Stimulated activated effector memory CD8-positive, alpha-beta T cell treated with anti-CD3 and anti-CD28 coated beads, Interleukin-12 subunit alpha, Interleukin-12 subunit beta, amount 100 ng/mL, for 72 hours (primary cell): Measurements from ENCODE around the gene MPV17.
A peak's percentile ranks its signal among the peaks of the same experiment; 100 is the strongest.
"Not testable (repeated sequence)": the region's sequence is repeated elsewhere in the genome, so short reads cannot be mapped to it uniquely, and the experiment has no call there.

Experiments used
- ATAC-seq: fragments of 150-1000 bp; cut with Tn5 transposase; 2 replicates; pipeline ENCODE4 v1.10.0; 2021
- DNase-seq, 2 donors: peaks; one replicate each; pipeline ENCODE4 v3.0.0; 2021 to 2022; ENCODE audit warnings: low spot score in 2 of 2
- H3K27ac Mint-ChIP-seq: one replicate; pipeline ENCODE4 v1.8.0; 2022; ENCODE audit warnings: mild to moderate bottlenecking, mixed read lengths
- H3K36me3 Mint-ChIP-seq: one replicate; pipeline ENCODE4 v1.8.0; 2022; ENCODE audit warnings: mild to moderate bottlenecking, mixed read lengths
- H3K4me1 Mint-ChIP-seq: one replicate; pipeline ENCODE4 v1.8.0; 2022; ENCODE audit warnings: mixed read lengths
- H3K4me3 Mint-ChIP-seq: one replicate; pipeline ENCODE4 v1.8.0; 2022; ENCODE audit warnings: mild to moderate bottlenecking, mixed read lengths
- H3K9me3 Mint-ChIP-seq: one replicate; pipeline ENCODE4 v1.8.0; 2022; ENCODE audit warnings: mixed read lengths

Gene MPV17

GRCh38 chr2:27350106-27350693 lies 27.3 kb upstream of the MPV17 start:
- peaks cover 26% of the 10 kb centered on the region for H3K4me1 Mint-ChIP-seq

GRCh38 chr2:27347641-27348040 lies 24.7 kb upstream of the MPV17 start:
- peak overlapping the region; percentile 40 for H3K27ac Mint-ChIP-seq
- no peaks in the 10 kb centered on the region for H3K9me3 Mint-ChIP-seq
- peaks cover 26% of the 10 kb centered on the region for H3K4me1 Mint-ChIP-seq
- ATAC-seq (no peak), DNase-seq (no peak)
- no peak overlapping the region for H3K4me3 Mint-ChIP-seq
- H3K36me3 Mint-ChIP-seq, result peaks cover 52% of the 10 kb centered on the region

More at GRCh38 chr2:27350106-27350693, 27.3 kb upstream of the MPV17 start:
- DNase-seq (no peak), ATAC-seq (no peak)
- Mint-ChIP-seq H3K27ac (no peak overlapping the region), H3K4me3 (no peak overlapping the region), H3K36me3 (peaks cover 50% of the 10 kb centered on the region), H3K9me3 (no peaks in the 10 kb centered on the region)

- H3K27ac Mint-ChIP-seq, result peak overlapping the region; percentile 53
- peaks cover 89% of the 10 kb centered on the region for H3K36me3 Mint-ChIP-seq
- no peak for ATAC-seq
- DNase-seq, result no peak
- no peaks in the 10 kb centered on the region for H3K9me3 Mint-ChIP-seq
- H3K4me1 Mint-ChIP-seq, result no peaks in the 10 kb centered on the region
- no peak overlapping the region for H3K4me3 Mint-ChIP-seq
Measured at GRCh38 chr2:27336173-27336572, 13.3 kb upstream of the MPV17 start.

- Mint-ChIP-seq H3K4me1 (no peaks in the 10 kb centered on the region), H3K36me3 (peaks cover 89% of the 10 kb centered on the region), H3K27ac (peak overlapping the region; percentile 53), H3K9me3 (no peaks in the 10 kb centered on the region), H3K4me3 (no peak overlapping the region)
- ATAC-seq, result no peak
- DNase-seq, result no peak
Measured at GRCh38 chr2:27335311-27335710, 12.4 kb upstream of the MPV17 start.

GRCh38 chr2:27324720-27325119 lies 1.8 kb upstream of the MPV17 start:
- DNase-seq (no peak), ATAC-seq (no peak)
- H3K27ac Mint-ChIP-seq, result no peak overlapping the region
- no peak overlapping the region for H3K4me3 Mint-ChIP-seq
- H3K36me3 Mint-ChIP-seq, result peaks cover 43% of the 10 kb centered on the region
- no peaks in the 10 kb centered on the region for H3K9me3 Mint-ChIP-seq
- H3K4me1 Mint-ChIP-seq, result peaks cover 20% of the 10 kb centered on the region

- Mint-ChIP-seq H3K4me3 (peak overlapping the region; percentile 99), H3K4me1 (peaks cover 20% of the 10 kb centered on the region), H3K36me3 (peaks cover 33% of the 10 kb centered on the region), H3K9me3 (no peaks in the 10 kb centered on the region), H3K27ac (peak overlapping the region; percentile 99)
- ATAC-seq, result no peak
- DNase-seq, result no peak
Measured at GRCh38 chr2:27323596-27324285, 844 bp upstream of the MPV17 start.

GRCh38 chr2:27322301-27322765 lies 564 bp downstream of the MPV17 start:
- H3K27ac Mint-ChIP-seq, result peak overlapping the region; percentile 99
- DNase-seq (peak in 1 of 2 donors; percentile 60), ATAC-seq (peak; percentile 38)
- no peaks in the 10 kb centered on the region for H3K9me3 Mint-ChIP-seq
- peaks cover 20% of the 10 kb centered on the region for H3K4me1 Mint-ChIP-seq
- H3K36me3 Mint-ChIP-seq, result peaks cover 19% of the 10 kb centered on the region
- peak overlapping the region; percentile 99 for H3K4me3 Mint-ChIP-seq

GRCh38 chr2:27320958-27321543 lies 1.8 kb downstream of the MPV17 start:
- no peak overlapping the region for H3K27ac Mint-ChIP-seq
- peak overlapping the region; percentile 99 for H3K4me3 Mint-ChIP-seq

GRCh38 chr2:27319839-27320238 lies 3.1 kb downstream of the MPV17 start:
- not testable (repeated sequence) for H3K27ac Mint-ChIP-seq, H3K9me3 Mint-ChIP-seq, H3K36me3 Mint-ChIP-seq, ATAC-seq, H3K4me3 Mint-ChIP-seq, DNase-seq
- H3K4me1 Mint-ChIP-seq, result peaks cover 23% of the 10 kb centered on the region

More at GRCh38 chr2:27320958-27321543, 1.8 kb downstream of the MPV17 start:
- no peak for DNase-seq
- Mint-ChIP-seq H3K4me1 (peaks cover 20% of the 10 kb centered on the region), H3K36me3 (peaks cover 6% of the 10 kb centered on the region), H3K9me3 (no peaks in the 10 kb centered on the region)
- ATAC-seq, result no peak

GRCh38 chr2:27316655-27317412 lies 6.1 kb downstream of the MPV17 start:
- H3K36me3 Mint-ChIP-seq, result no peaks in the 10 kb centered on the region
- H3K4me1 Mint-ChIP-seq, result peaks cover 15% of the 10 kb centered on the region
- no peak overlapping the region for H3K27ac Mint-ChIP-seq
- H3K4me3 Mint-ChIP-seq, result no peak overlapping the region
- ATAC-seq (no peak), DNase-seq (no peak)
- H3K9me3 Mint-ChIP-seq, result no peaks in the 10 kb centered on the region

GRCh38 chr2:27315122-27315521 lies 7.8 kb downstream of the MPV17 start:
- ATAC-seq (no peak), DNase-seq (no peak)
- H3K4me1 Mint-ChIP-seq, result peaks cover 8% of the 10 kb centered on the region
- no peaks in the 10 kb centered on the region for H3K9me3 Mint-ChIP-seq
- peaks cover 17% of the 10 kb centered on the region for H3K36me3 Mint-ChIP-seq
- no peak overlapping the region for H3K4me3 Mint-ChIP-seq
- H3K27ac Mint-ChIP-seq, result no peak overlapping the region

GRCh38 chr2:27314709-27315108 lies 8.2 kb downstream of the MPV17 start:
- Mint-ChIP-seq H3K9me3 (no peaks in the 10 kb centered on the region), H3K36me3 (peaks cover 19% of the 10 kb centered on the region), H3K4me1 (peaks cover 8% of the 10 kb centered on the region), H3K27ac (no peak overlapping the region), H3K4me3 (no peak overlapping the region)
- DNase-seq (no peak), ATAC-seq (no peak)

GRCh38 chr2:27313882-27314645 lies 8.8 kb downstream of the MPV17 start:
- Mint-ChIP-seq H3K36me3 (peaks cover 19% of the 10 kb centered on the region), H3K4me3 (no peak overlapping the region)

GRCh38 chr2:27312152-27312551 lies 10.7 kb downstream of the MPV17 start:
- H3K27ac Mint-ChIP-seq, result no peak overlapping the region
- H3K36me3 Mint-ChIP-seq, result peaks cover 19% of the 10 kb centered on the region
- no peak overlapping the region for H3K4me3 Mint-ChIP-seq
- no peak for ATAC-seq
- H3K9me3 Mint-ChIP-seq, result no peaks in the 10 kb centered on the region
- H3K4me1 Mint-ChIP-seq, result peaks cover 8% of the 10 kb centered on the region
- no peak for DNase-seq

More at GRCh38 chr2:27313882-27314645, 8.8 kb downstream of the MPV17 start:
- Mint-ChIP-seq H3K9me3 (no peaks in the 10 kb centered on the region), H3K27ac (no peak overlapping the region), H3K4me1 (peaks cover 8% of the 10 kb centered on the region)
- DNase-seq, result no peak
- no peak for ATAC-seq

GRCh38 chr2:27309651-27310050 lies 13.2 kb downstream of the MPV17 start:
- Mint-ChIP-seq H3K4me3 (no peak overlapping the region), H3K27ac (no peak overlapping the region), H3K4me1 (peaks cover 15% of the 10 kb centered on the region), H3K9me3 (no peaks in the 10 kb centered on the region), H3K36me3 (peaks cover 19% of the 10 kb centered on the region)
- DNase-seq (no peak), ATAC-seq (no peak)
